GM18505 (cell line): Measurements from ENCODE around the gene CALHM4.
"Not testable (repeated sequence)": the region's sequence is repeated elsewhere in the genome, so short reads cannot be mapped to it uniquely, and the experiment has no call there.

ENCODE experiments used
- ATAC-seq: cut with Tn5 transposase; IDR thresholded peaks from one replicate; pipeline ENCODE4 v1.9.1; 2021; ENCODE audit not compliant: unreplicated experiment
- POLR2A ChIP-seq: IDR thresholded peaks from 4 replicates; pipeline ENCODE4 v1.6.1; 2011; ENCODE audit warnings: borderline replicate concordance; ENCODE audit not compliant: insufficient read depth, insufficient read length; ENCODE audit errors: extremely low read depth

Gene CALHM4

DNA sequence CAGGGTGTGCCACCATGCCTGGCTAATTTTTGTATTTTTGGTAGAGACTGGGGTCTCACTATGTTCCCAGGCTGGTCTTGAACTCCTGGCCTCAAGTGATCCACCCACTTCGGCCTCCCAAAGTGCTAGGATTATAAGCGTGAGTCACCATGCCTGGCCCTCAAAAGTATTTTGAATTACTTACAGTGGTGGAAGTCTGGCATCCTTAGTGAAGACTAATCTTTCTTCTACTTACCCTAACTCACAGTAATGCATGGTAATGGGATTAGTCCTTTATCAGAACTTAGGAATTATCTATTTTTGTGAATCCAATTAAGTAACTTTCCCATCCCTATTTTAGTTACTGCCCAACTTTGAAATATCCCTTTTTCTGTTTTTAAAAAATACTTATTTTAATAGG lies 21.7 kb downstream of the CALHM4 start:
- ATAC-seq, result no peak
- no peak for TF ChIP-seq POLR2A

DNA sequence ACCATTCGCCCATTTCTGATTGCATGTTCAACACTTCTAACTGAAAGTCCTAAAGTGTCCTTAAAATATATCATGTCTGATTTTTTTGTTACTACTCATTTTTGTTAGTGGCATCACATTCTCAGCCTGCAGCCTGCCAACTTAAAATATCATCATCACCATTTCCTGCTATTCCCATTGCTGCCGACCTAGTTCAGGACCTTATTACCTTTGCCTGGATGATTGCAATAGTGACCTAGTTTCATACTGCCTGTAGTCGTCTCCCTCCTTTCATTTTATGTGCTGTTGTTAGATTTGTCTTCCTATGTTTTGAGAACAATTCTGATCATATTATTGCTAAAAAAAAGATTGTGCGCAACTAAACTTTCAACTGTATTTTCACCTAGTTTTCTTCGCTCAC lies 23.9 kb downstream of the CALHM4 start:
- no peak for ATAC-seq
- no peak for TF ChIP-seq POLR2A

DNA sequence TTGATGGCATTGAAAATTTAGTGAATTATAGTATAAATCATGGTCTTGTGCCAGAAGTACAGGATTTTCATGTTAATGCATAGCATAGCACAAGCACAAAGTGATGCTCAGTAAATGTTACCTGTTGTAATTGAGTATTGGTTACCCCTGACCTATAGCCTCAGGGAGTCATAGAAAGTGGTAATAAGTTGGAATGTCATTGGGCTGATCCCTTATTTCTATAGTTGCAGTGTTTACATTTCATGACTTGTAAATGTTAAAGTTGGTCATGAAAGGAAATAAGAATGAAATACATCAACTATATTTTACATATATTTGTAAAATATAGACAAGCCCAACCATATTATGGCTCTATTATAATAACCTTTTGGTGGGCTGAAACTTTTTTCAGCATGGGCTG lies 24.8 kb downstream of the CALHM4 start:
- no peak for TF ChIP-seq POLR2A
- ATAC-seq, result no peak

DNA sequence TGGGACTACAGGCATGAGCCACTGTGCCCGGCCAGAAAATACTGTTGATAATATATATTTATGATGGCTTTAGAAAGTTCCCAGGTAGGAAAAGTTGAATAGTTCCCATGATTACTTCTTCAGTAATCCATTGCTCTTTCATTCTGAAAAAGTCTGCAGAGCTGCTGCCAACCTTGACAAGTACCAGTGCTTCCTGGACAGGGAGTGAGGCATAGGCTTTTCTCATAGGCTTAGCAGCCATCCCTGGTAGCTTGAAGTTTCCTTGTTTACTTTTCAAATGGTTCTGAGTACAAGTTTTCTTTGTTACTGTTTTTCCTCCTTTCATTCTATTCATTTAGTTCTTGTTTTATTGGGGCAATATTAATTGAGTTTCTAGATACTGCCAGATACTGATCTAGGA lies 25.6 kb downstream of the CALHM4 start:
- TF ChIP-seq POLR2A, result no peak

DNA sequence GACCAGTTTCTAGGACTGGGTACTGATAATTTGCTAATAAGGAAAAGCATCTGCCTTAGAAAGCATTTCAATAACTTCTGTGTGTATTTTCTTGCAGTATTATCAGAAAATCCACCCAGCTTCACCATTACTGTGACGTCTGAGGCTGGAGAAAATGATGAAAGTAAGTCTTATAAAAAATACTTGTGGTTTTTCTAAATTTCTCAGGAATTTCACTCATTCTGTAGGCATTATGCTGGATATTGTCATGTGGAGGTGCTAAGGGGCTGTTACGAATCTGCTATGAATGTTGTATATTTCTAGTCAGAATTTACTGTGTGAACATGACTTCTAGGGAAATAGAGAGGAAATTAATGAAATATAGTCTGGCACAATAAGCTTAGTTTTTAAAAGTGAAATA lies 26.6 kb downstream of the CALHM4 start:
- no peak for ATAC-seq
- no peak for TF ChIP-seq POLR2A

More for the DNA sequence above, 25.6 kb downstream of the CALHM4 start:
- ATAC-seq, result no peak

DNA sequence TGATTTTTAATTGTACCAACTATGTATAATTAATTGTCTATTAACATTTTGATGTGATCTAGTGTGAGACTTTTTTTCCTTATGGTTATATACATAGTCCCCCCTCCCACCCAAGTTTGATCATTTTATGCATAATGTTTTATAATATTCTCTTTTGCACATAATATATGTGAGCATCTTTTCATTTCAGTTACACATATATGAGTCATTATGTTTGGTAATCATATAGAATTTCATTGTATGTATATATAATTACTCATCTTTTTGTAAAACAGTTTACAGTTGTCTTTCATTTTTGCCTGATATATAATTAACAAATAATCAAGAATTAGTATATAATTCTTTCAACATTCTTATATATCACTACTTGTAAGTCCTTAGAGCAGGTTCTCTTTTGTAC lies 32.7 kb downstream of the CALHM4 start:
- no peak for ATAC-seq
- TF ChIP-seq POLR2A, result no peak

DNA sequence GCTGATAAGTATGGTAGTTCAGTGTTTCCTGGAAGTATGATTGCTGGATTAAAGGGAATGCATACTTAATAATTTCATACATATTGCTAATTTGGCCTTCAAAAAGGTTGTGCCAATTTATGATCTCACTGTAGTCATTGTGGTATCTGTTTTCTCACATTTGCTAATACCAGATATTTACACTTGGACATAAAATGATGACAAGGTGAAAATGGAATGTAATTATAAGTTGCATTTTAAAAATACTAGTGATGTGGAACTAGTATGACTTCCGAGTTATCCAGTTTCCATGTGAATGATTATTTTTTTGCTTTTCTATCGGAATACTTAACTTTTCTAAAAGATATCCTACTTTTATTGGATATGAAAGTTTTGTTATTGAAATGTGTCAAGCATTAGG lies 33.2 kb downstream of the CALHM4 start:
- no peak for ATAC-seq
- no peak for TF ChIP-seq POLR2A

DNA sequence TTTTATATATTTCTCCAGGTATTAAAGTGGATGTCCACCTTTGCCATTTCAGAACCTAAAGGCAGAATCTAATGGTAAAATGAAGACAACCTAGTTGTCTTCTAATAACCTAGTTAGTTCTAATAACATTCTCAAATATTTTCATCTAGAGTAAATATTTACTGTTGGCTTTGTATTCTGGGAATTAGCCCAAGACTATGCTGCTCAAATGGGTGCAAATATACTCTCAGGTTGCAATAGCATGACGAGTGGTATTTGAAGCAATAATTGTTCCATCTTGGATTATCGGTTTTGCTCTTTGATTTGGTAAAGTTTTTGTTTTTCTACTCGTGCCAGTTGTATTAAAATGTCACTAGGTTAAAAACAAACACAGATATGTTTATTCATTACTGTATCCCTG lies 41.7 kb downstream of the CALHM4 start:
- ATAC-seq, result no peak
- no peak for TF ChIP-seq POLR2A

DNA sequence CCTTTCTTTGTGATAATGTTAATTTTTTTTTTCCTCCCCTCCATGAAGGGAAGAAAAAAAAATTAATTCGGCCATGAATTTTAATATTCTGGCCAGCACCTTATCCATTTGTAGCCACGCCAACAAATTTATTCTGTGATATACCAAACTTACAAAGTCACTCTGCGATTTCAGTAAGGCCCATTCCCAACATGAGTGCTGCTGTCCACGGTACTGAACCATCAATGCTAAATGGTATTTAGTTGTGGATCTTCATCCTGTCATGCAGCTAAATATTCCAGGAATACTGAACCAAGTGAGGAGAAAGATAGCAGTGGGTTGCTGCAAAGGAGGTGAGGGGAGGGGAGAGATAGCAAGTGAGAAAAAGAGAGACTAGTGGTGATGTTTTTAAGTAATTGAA lies 43.3 kb downstream of the CALHM4 start:
- TF ChIP-seq POLR2A, result no peak
- ATAC-seq, result no peak

DNA sequence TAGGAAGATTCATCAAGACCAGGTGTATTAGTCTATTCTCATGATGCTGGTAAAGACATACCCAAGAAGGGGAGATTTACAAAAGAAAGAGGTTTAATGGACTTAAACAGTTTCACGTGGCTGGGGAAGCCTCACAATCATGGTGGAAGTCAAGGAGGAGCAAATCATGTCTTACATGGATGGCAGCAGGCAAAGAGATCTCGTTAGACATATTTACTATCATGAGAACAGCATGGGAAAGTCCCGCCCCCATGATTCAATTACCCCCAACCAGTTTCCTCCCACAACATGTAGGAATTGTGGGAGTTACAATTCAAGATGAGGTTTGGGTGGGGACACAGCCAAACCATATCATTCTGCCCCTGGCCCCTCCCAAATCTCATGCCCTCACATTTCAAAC lies 50.4 kb downstream of the CALHM4 start:
- ATAC-seq, result not testable (repeated sequence)

DNA sequence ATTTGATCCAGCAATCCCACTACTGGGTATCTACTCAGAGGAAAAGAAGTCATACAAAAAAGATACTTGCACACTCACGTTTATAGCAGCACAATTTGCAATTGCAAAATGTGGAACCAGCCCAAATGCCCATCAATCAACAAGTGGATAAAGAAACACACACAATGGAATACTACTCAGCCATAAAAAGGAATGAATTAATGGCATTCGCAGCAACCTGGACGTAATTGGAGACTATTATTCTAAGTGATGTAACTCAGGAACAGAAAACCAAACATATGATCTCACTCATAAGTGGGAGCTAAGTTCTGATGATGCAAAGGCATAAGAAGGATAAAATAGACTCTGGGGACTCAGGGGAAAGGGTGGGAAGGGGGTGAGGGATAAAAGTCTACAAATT lies 51.3 kb downstream of the CALHM4 start:
- ATAC-seq, result not testable (repeated sequence)

DNA sequence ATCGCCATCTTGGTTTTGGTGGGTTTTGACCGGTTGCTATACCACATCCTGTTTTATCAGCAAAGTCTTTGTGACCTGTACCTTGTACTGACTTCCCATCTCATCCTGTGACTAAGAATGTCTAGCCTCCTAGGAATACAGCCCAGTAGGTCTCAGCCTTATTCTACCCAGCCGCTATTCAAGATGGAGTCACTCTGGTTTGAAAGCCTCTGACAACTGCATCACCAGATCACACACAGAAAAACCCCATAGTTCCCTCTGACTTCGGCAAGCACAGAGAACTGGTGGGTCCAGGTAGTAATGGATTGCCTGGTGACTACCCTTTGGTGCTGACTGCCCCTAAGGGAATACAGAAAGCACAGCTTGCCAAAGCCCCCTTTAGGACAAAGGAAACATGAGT lies 52.4 kb downstream of the CALHM4 start:
- ATAC-seq, result no peak

More for the DNA sequence above, 52.4 kb downstream of the CALHM4 start:
- no peak for TF ChIP-seq POLR2A
